ENCODE measurements around the gene CREB3. TPM values are rescaled to one million over a fixed set of nuclear protein-coding genes. Genes with fewer than 3 reads are reported as not detected.

Gene CREB3
- total RNA-seq, 1 donor from 2014 or later: 33.2 TPM

DNA sequence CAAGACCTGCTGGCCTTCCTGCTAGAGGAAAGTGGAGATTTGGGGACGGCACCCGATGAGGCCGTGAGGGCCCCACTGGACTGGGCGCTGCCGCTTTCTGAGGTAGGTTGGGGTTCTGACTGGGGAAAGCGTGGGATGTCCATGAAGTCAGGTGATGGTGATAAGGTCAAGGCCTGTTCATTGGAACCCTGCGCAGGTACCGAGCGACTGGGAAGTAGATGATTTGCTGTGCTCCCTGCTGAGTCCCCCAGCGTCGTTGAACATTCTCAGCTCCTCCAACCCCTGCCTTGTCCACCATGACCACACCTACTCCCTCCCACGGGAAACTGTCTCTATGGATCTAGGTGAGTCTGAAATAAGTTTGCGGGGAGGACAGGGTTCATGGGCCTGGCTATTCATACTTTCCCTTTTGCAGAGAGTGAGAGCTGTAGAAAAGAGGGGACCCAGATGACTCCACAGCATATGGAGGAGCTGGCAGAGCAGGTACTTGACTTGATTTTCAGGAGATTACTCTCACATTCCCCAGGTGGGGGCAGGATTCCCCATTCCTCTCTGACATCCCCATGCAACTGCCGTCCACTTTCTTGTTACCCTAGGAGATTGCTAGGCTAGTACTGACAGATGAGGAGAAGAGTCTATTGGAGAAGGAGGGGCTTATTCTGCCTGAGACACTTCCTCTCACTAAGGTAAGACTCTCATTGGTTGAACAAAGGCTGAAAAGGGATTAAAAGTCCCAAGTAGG is 505 bp downstream of the CREB3 start:
- peak overlapping the region; percentile 95 for H3K27ac Mint-ChIP-seq
- TF ChIP-seq, protein P1, sequence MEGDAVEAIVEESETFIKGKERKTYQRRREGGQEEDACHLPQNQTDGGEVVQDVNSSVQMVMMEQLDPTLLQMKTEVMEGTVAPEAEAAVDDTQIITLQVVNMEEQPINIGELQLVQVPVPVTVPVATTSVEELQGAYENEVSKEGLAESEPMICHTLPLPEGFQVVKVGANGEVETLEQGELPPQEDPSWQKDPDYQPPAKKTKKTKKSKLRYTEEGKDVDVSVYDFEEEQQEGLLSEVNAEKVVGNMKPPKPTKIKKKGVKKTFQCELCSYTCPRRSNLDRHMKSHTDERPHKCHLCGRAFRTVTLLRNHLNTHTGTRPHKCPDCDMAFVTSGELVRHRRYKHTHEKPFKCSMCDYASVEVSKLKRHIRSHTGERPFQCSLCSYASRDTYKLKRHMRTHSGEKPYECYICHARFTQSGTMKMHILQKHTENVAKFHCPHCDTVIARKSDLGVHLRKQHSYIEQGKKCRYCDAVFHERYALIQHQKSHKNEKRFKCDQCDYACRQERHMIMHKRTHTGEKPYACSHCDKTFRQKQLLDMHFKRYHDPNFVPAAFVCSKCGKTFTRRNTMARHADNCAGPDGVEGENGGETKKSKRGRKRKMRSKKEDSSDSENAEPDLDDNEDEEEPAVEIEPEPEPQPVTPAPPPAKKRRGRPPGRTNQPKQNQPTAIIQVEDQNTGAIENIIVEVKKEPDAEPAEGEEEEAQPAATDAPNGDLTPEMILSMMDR (IDR thresholded peaks at IDR 0.05; ENCODE audit: unreplicated experiment): no peak
- H3K27me3 Mint-ChIP-seq: no peaks in the 10 kb centered on the region
- H3K4me1 Mint-ChIP-seq (ENCODE audit: low read depth): peaks cover 16% of the 10 kb centered on the region
- no peak for DNase-seq (ENCODE audit: low spot score, unreplicated experiment)
- no peaks in the 10 kb centered on the region for H3K9me3 Mint-ChIP-seq (ENCODE audit: low read depth)
- H3K4me3 Mint-ChIP-seq (ENCODE audit: low read depth): no peak overlapping the region
- H3K36me3 Mint-ChIP-seq (ENCODE audit: insufficient read depth): peaks cover 11% of the 10 kb centered on the region

DNA sequence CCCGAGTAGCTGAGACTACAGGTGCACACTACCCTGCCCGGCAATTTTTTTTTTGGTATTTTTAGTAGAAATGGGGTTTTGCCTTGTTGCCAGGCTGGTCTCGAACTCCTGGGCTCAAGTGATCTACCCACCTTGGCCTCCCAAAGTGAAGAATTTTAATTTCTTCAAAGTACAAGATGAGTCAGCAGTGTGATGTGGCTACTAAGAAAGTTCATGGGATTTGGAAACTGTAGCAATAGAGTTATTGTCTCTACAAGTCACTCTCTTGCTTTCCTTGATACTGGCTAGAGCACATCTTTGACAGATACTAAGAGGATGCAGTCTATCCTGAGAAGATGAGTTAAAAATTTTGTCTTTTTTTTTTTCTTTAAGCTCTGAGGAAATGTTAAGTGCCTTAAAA is 1.6 kb downstream of the CREB3 start:
- no peak for DNase-seq (ENCODE audit: low spot score, unreplicated experiment)
- peak overlapping the region; percentile 14 for H3K4me3 Mint-ChIP-seq (ENCODE audit: low read depth)
- no peaks in the 10 kb centered on the region for H3K9me3 Mint-ChIP-seq (ENCODE audit: low read depth)
- H3K4me1 Mint-ChIP-seq (ENCODE audit: low read depth): peaks cover 16% of the 10 kb centered on the region
- H3K27ac Mint-ChIP-seq: no peak overlapping the region
- H3K27me3 Mint-ChIP-seq: no peaks in the 10 kb centered on the region
- TF ChIP-seq, protein P1 (IDR thresholded peaks at IDR 0.05; ENCODE audit: unreplicated experiment): no peak
- peaks cover 16% of the 10 kb centered on the region for H3K36me3 Mint-ChIP-seq (ENCODE audit: insufficient read depth)

- Mint-ChIP-seq H3K27me3 (no peaks in the 10 kb centered on the region), H3K9me3 (ENCODE audit: low read depth) (no peaks in the 10 kb centered on the region), H3K27ac (no peak overlapping the region), H3K4me3 (ENCODE audit: low read depth) (no peak overlapping the region), H3K36me3 (ENCODE audit: insufficient read depth) (peaks cover 20% of the 10 kb centered on the region), H3K4me1 (ENCODE audit: low read depth) (peaks cover 13% of the 10 kb centered on the region)
- DNase-seq (ENCODE audit: low spot score, unreplicated experiment): peak; percentile 51
- TF ChIP-seq, protein P1 (IDR thresholded peaks at IDR 0.05; ENCODE audit: unreplicated experiment): peak; percentile 75
Observed at GRCh38 chr9:35736201-35736633, 3.8 kb downstream of the CREB3 start.

DNA sequence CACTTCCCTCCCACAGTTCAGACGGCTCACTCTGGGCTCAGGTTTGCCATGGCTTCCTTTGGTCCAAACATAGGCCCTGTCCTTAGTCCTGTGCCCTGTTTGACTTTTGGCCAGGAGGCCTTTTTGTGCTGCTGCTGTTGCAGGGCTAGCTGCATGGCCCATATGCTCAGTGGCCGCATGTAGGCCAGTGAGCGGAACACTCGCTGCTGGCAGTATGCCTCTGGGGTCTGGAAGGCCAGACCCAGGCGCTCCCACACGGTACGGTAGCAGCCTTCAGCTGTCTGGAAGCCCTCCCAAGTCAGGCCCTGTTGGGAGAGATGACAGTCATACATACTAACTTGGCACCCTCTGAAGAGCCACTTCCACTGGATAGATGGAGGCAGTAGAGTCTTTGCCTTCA is 4.7 kb downstream of the CREB3 start:
- Mint-ChIP-seq H3K4me1 (ENCODE audit: low read depth) (peaks cover 8% of the 10 kb centered on the region), H3K27ac (no peak overlapping the region), H3K9me3 (ENCODE audit: low read depth) (no peaks in the 10 kb centered on the region), H3K27me3 (no peaks in the 10 kb centered on the region), H3K36me3 (ENCODE audit: insufficient read depth) (peaks cover 26% of the 10 kb centered on the region), H3K4me3 (ENCODE audit: low read depth) (no peak overlapping the region)
- DNase-seq (ENCODE audit: low spot score, unreplicated experiment): no peak
- TF ChIP-seq, protein P1 (IDR thresholded peaks at IDR 0.05; ENCODE audit: unreplicated experiment): no peak

GRCh38 chr9:35738186-35738585 is 5.7 kb downstream of the CREB3 start:
- no peaks in the 10 kb centered on the region for H3K27me3 Mint-ChIP-seq
- H3K9me3 Mint-ChIP-seq (ENCODE audit: low read depth): no peaks in the 10 kb centered on the region
- H3K36me3 Mint-ChIP-seq (ENCODE audit: insufficient read depth): peaks cover 27% of the 10 kb centered on the region
- DNase-seq (ENCODE audit: low spot score, unreplicated experiment): no peak
- no peak overlapping the region for H3K4me3 Mint-ChIP-seq (ENCODE audit: low read depth)
- TF ChIP-seq, protein P1 (IDR thresholded peaks at IDR 0.05; ENCODE audit: unreplicated experiment): no peak
- H3K27ac Mint-ChIP-seq: no peak overlapping the region
- H3K4me1 Mint-ChIP-seq (ENCODE audit: low read depth): peaks cover 3% of the 10 kb centered on the region

Measured in progenitor cell of endocrine pancreas (in vitro differentiated cells).